DOHH2 (cell line): ENCODE data around the gene AUTS2.

Experiments used
- H3F3A ChIP-seq: fragments of 200-600 bp; sonication (generic), shearing (Covaris generic); 2 replicates; pipeline ENCODE4 v1.6.0; 2016; ENCODE audit warnings: antibody characterized with exemption, mild to moderate bottlenecking; ENCODE audit not compliant: control insufficient read depth, insufficient read depth
- H3K27ac ChIP-seq: fragments of 200-600 bp; sonication (generic); 2 replicates; pipeline ENCODE4 v1.5.1; 2014; ENCODE audit warnings: low read depth, mild to moderate bottlenecking, low read length, moderate library complexity
- H3K27me3 ChIP-seq: fragments of 200-600 bp; sonication (generic); 2 replicates; pipeline ENCODE4 v1.6.1; 2014; ENCODE audit warnings: mild to moderate bottlenecking, low read length, mixed read lengths; ENCODE audit not compliant: control insufficient read depth
- H3K36me3 ChIP-seq: fragments of 200-600 bp; sonication (generic); 2 replicates; pipeline ENCODE4 v1.6.1; 2014; ENCODE audit warnings: mild to moderate bottlenecking, low read length, moderate library complexity, mixed read lengths; ENCODE audit not compliant: control insufficient read depth
- H3K4me1 ChIP-seq: fragments of 200-600 bp; sonication (generic); 2 replicates; pipeline ENCODE4 v1.6.1; 2014; ENCODE audit warnings: mild to moderate bottlenecking, low read length, mixed read lengths; ENCODE audit not compliant: control insufficient read depth
- H3K4me2 ChIP-seq: fragments of 200-600 bp; sonication (generic); 2 replicates; pipeline ENCODE4 v1.6.0; 2014; ENCODE audit warnings: mild to moderate bottlenecking, low read length, moderate library complexity
- H3K4me3 ChIP-seq: fragments of 200-600 bp; sonication (generic); 2 replicates; pipeline ENCODE4 v1.5.1; 2014; ENCODE audit warnings: mild to moderate bottlenecking, low read length, mixed read lengths
- H3K79me2 ChIP-seq: fragments of 200-600 bp; sonication (generic); 2 replicates; pipeline ENCODE4 v1.6.1; 2014; ENCODE audit warnings: mild to moderate bottlenecking, low read length, mixed read lengths; ENCODE audit not compliant: control insufficient read depth
- H3K9me2 ChIP-seq: fragments of 200-600 bp; sonication (generic); replicated peaks from 2 replicates; pipeline ENCODE4 v1.6.1; 2014; ENCODE audit warnings: mild to moderate bottlenecking, low read length, mixed read lengths; ENCODE audit not compliant: control insufficient read depth
- H3K9me3 ChIP-seq: fragments of 200-600 bp; sonication (generic); 2 replicates; pipeline ENCODE4 v1.6.1; 2014; ENCODE audit warnings: antibody characterized with exemption, low read length, mixed read lengths; ENCODE audit not compliant: control insufficient read depth, insufficient read depth
- H4K20me1 ChIP-seq: fragments of 200-600 bp; sonication (generic); 2 replicates; pipeline ENCODE4 v1.6.0; 2014; ENCODE audit warnings: low read depth, mild to moderate bottlenecking, antibody characterized with exemption, low read length, moderate library complexity; ENCODE audit not compliant: control insufficient read depth, insufficient read depth
- EZH2phosphoT487 ChIP-seq: fragments of 200-600 bp; sonication (generic); IDR thresholded peaks from 2 replicates; pipeline ENCODE4 v1.6.1; 2017; ENCODE audit warnings: borderline replicate concordance, mild to moderate bottlenecking, antibody characterized with exemption, low read length, moderate library complexity, mixed read lengths
- TF ChIP-seq, protein P1 (sequence below): fragments of 200-600 bp; sonication (generic); IDR thresholded peaks from one replicate; pipeline ENCODE4 v1.5.1; 2014; ENCODE audit warnings: antibody characterized with exemption, mild to moderate bottlenecking, low read depth, low read length; ENCODE audit not compliant: poor library complexity, severe bottlenecking

Gene AUTS2

DNA sequence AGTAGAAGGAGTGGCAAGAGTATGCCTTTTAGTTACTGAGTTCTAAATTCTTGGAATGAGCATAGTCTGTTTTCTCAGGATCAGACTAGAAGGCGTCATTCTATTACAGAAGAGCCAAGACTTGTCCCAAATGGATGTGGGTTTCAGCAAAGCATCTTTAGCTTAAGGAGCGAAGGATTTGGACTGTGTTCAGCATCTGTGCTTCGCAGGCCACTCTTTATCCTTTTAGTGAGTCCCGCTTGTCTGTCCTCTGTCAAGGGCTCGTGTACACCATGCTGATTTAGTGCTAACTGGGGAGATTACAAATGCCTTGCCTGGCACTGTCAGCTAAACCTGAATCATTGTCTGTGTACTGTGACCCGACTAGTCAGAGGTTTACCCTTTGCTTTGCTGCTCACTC, 465.7 kb downstream of the AUTS2 start:
- Histone ChIP-seq H4K20me1 (no peaks in the 10 kb centered on the region), H3K36me3 (no peaks in the 10 kb centered on the region), H3F3A (no peaks in the 10 kb centered on the region), H3K79me2 (no peaks in the 10 kb centered on the region), H3K27ac (no peak overlapping the region), H3K9me3 (no peaks in the 10 kb centered on the region), H3K4me1 (no peaks in the 10 kb centered on the region), H3K4me2 (no peak overlapping the region), H3K4me3 (no peak overlapping the region), H3K27me3 (no peaks in the 10 kb centered on the region), H3K9me2 (no peaks in the 10 kb centered on the region)
- TF ChIP-seq EZH2phosphoT487: no peak
- TF ChIP-seq, protein P1, sequence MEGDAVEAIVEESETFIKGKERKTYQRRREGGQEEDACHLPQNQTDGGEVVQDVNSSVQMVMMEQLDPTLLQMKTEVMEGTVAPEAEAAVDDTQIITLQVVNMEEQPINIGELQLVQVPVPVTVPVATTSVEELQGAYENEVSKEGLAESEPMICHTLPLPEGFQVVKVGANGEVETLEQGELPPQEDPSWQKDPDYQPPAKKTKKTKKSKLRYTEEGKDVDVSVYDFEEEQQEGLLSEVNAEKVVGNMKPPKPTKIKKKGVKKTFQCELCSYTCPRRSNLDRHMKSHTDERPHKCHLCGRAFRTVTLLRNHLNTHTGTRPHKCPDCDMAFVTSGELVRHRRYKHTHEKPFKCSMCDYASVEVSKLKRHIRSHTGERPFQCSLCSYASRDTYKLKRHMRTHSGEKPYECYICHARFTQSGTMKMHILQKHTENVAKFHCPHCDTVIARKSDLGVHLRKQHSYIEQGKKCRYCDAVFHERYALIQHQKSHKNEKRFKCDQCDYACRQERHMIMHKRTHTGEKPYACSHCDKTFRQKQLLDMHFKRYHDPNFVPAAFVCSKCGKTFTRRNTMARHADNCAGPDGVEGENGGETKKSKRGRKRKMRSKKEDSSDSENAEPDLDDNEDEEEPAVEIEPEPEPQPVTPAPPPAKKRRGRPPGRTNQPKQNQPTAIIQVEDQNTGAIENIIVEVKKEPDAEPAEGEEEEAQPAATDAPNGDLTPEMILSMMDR: no peak

GRCh38 chr7:70066844-70067243, 468.6 kb downstream of the AUTS2 start:
- no peaks in the 10 kb centered on the region for H3K9me2 ChIP-seq

GRCh38 chr7:70068531-70068930, 470.3 kb downstream of the AUTS2 start:
- Histone ChIP-seq H3K27me3 (no peaks in the 10 kb centered on the region), H3K4me2 (no peak overlapping the region), H4K20me1 (no peaks in the 10 kb centered on the region), H3K36me3 (no peaks in the 10 kb centered on the region), H3K4me3 (no peak overlapping the region), H3K27ac (no peak overlapping the region), H3K79me2 (no peaks in the 10 kb centered on the region), H3K9me2 (no peaks in the 10 kb centered on the region), H3K4me1 (no peaks in the 10 kb centered on the region), H3F3A (no peaks in the 10 kb centered on the region), H3K9me3 (no peaks in the 10 kb centered on the region)
- no peak for TF ChIP-seq EZH2phosphoT487
- TF ChIP-seq, protein P1: no peak

More at GRCh38 chr7:70066844-70067243, 468.6 kb downstream of the AUTS2 start:
- Histone ChIP-seq H4K20me1 (no peaks in the 10 kb centered on the region), H3K4me2 (no peak overlapping the region), H3F3A (no peaks in the 10 kb centered on the region), H3K27ac (no peak overlapping the region), H3K36me3 (no peaks in the 10 kb centered on the region), H3K4me3 (no peak overlapping the region), H3K79me2 (no peaks in the 10 kb centered on the region), H3K9me3 (no peaks in the 10 kb centered on the region), H3K27me3 (no peaks in the 10 kb centered on the region), H3K4me1 (no peaks in the 10 kb centered on the region)
- TF ChIP-seq, protein P1: no peak
- TF ChIP-seq EZH2phosphoT487: no peak

DNA sequence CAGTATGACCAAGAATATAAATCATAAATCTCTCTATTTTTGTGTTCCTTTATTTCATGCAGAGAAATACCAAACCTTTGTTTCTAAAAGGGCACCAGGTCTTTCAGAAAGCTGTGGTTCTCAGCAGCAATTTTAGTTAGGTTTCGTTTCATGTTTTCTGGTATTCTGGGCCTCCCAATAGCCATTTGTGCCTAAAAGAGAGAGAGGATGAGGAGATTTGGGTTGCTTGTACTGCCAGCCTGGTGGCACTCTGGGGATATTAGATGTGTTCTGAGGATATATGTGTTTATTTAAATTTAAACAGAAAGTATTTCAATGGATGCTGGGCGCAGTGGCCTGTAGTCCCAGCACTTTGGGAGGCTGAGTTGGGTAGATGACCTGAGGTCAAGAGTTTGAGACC, 471.7 kb downstream of the AUTS2 start:
- no peaks in the 10 kb centered on the region for H3K9me3 ChIP-seq
- H3K4me2 ChIP-seq: no peak overlapping the region
- no peak overlapping the region for H3K4me3 ChIP-seq
- no peaks in the 10 kb centered on the region for H3K36me3 ChIP-seq
- no peak overlapping the region for H3K27ac ChIP-seq
- no peaks in the 10 kb centered on the region for H3K9me2 ChIP-seq
- TF ChIP-seq, protein P1: no peak
- TF ChIP-seq EZH2phosphoT487: no peak
- H3K4me1 ChIP-seq: no peaks in the 10 kb centered on the region
- H4K20me1 ChIP-seq: no peaks in the 10 kb centered on the region
- no peaks in the 10 kb centered on the region for H3K27me3 ChIP-seq
- no peaks in the 10 kb centered on the region for H3F3A ChIP-seq
- no peaks in the 10 kb centered on the region for H3K79me2 ChIP-seq
